H9 (cell line): ENCODE measurements around the gene KRT6B. TPM values are rescaled to one million over a fixed set of nuclear protein-coding genes. Genes with fewer than 3 reads are reported as not detected.
"Not testable (repeated sequence)": the region's sequence is repeated elsewhere in the genome, so short reads cannot be mapped to it uniquely, and the experiment has no call there.

ENCODE experiments used
- DNase-seq: peaks from one replicate; pipeline ENCODE4 v3.0.0-alpha.2; 2017
- H2AFZ ChIP-seq: one replicate; pipeline ENCODE4 v1.6.1; 2013; ENCODE audit warnings: mild to moderate bottlenecking, low read length, control low read depth, moderate library complexity
- H2AK5ac ChIP-seq: 2 replicates; pipeline ENCODE4 v1.6.1; 2013; ENCODE audit warnings: low read length, control low read depth, mixed read lengths; ENCODE audit not compliant: insufficient read length
- H2BK120ac ChIP-seq: one replicate; pipeline ENCODE4 v1.6.1; 2013; ENCODE audit warnings: low read depth, mild to moderate bottlenecking, low read length, control low read depth, inconsistent platforms; ENCODE audit not compliant: poor library complexity, severe bottlenecking
- H2BK12ac ChIP-seq: 2 replicates; pipeline ENCODE4 v1.6.1; 2013; ENCODE audit warnings: low read length, control low read depth, mixed read lengths, low read depth; ENCODE audit not compliant: insufficient read length
- H2BK15ac ChIP-seq: 2 replicates; pipeline ENCODE4 v1.6.1; 2013; ENCODE audit warnings: low read depth, low read length, control low read depth
- H2BK20ac ChIP-seq: one replicate; pipeline ENCODE4 v1.6.1; 2013; ENCODE audit warnings: low read depth, mild to moderate bottlenecking, low read length, control low read depth, inconsistent platforms; ENCODE audit not compliant: poor library complexity, severe bottlenecking
- H2BK5ac ChIP-seq: 2 replicates; pipeline ENCODE4 v1.6.1; 2013; ENCODE audit warnings: low read length, control low read depth, mixed read lengths; ENCODE audit not compliant: insufficient read length
- H3K14ac ChIP-seq: 2 replicates; pipeline ENCODE4 v1.6.1; 2013; ENCODE audit warnings: low read length, control low read depth; ENCODE audit not compliant: insufficient read depth
- H3K18ac ChIP-seq: 2 replicates; pipeline ENCODE4 v1.6.1; 2013; ENCODE audit warnings: low read depth, mild to moderate bottlenecking, mixed read lengths, low read length, control low read depth; ENCODE audit not compliant: insufficient read length
- H3K23ac ChIP-seq: 2 replicates; pipeline ENCODE4 v1.6.1; 2013; ENCODE audit warnings: low read length, control low read depth, mixed read lengths, low read depth; ENCODE audit not compliant: insufficient read length
- H3K23me2 ChIP-seq: 2 replicates; pipeline ENCODE4 v1.6.1; 2013; ENCODE audit warnings: low read depth, mild to moderate bottlenecking, mixed read lengths, low read length, control low read depth; ENCODE audit not compliant: insufficient read length, poor library complexity, severe bottlenecking
- H3K27ac ChIP-seq: 2 replicates; pipeline ENCODE4 v1.5.1; 2013; ENCODE audit warnings: low read length, control low read depth, mixed read lengths, low read depth; ENCODE audit not compliant: insufficient read length
- H3K27me3 ChIP-seq: 2 replicates; pipeline ENCODE4 v1.6.1; 2013; ENCODE audit warnings: low read length, control low read depth, inconsistent platforms; ENCODE audit not compliant: insufficient read depth
- H3K4ac ChIP-seq: 2 replicates; pipeline ENCODE4 v1.6.1; 2013; ENCODE audit warnings: low read depth, mild to moderate bottlenecking, control low read depth, inconsistent platforms, low read length, moderate library complexity
- H3K4me1 ChIP-seq: 2 replicates; pipeline ENCODE4 v1.6.1; 2013; ENCODE audit warnings: low read length, control low read depth, inconsistent platforms; ENCODE audit not compliant: insufficient read depth
- H3K4me2 ChIP-seq: 2 replicates; pipeline ENCODE4 v1.6.1; 2013; ENCODE audit warnings: low read length, control low read depth, mixed read lengths; ENCODE audit not compliant: insufficient read length, insufficient read depth
- H3K56ac ChIP-seq: 2 replicates; pipeline ENCODE4 v1.6.1; 2013; ENCODE audit warnings: low read depth, mild to moderate bottlenecking, mixed read lengths, low read length, control low read depth; ENCODE audit not compliant: insufficient read length
- H3K79me1 ChIP-seq: 2 replicates; pipeline ENCODE4 v1.6.1; 2013; ENCODE audit warnings: low read depth, mild to moderate bottlenecking, moderate library complexity, low read length, control low read depth, inconsistent platforms; ENCODE audit not compliant: insufficient read depth, poor library complexity, severe bottlenecking
- H3K79me2 ChIP-seq: 2 replicates; pipeline ENCODE4 v1.6.1; 2013; ENCODE audit warnings: low read length, control low read depth, inconsistent platforms; ENCODE audit not compliant: insufficient read depth
- H3K9ac ChIP-seq: 2 replicates; pipeline ENCODE4 v1.6.1; 2013; ENCODE audit warnings: low read length, control low read depth, mixed read lengths; ENCODE audit not compliant: insufficient read length; ENCODE audit errors: extremely low read depth
- H3K9me3 ChIP-seq: one replicate; pipeline ENCODE4 v1.6.1; 2013; ENCODE audit warnings: low read depth, low read length, inconsistent platforms; ENCODE audit not compliant: control insufficient read depth
- H3T11ph ChIP-seq: one replicate; pipeline ENCODE4 v1.6.1; 2013; ENCODE audit warnings: mild to moderate bottlenecking, low read length, control low read depth, inconsistent platforms
- H4K20me1 ChIP-seq: one replicate; pipeline ENCODE4 v1.6.1; 2013; ENCODE audit not compliant: control insufficient read depth, insufficient read length, insufficient read depth
- H4K5ac ChIP-seq: 2 replicates; pipeline ENCODE4 v1.6.1; 2013; ENCODE audit warnings: low read depth, mild to moderate bottlenecking, mixed read lengths, low read length, control low read depth; ENCODE audit not compliant: insufficient read length
- H4K8ac ChIP-seq: replicated peaks from 2 replicates; pipeline ENCODE4 v1.6.1; 2013; ENCODE audit warnings: low read length, control low read depth, mixed read lengths, low read depth; ENCODE audit not compliant: insufficient read length
- H4K91ac ChIP-seq: 2 replicates; pipeline ENCODE4 v1.6.1; 2013; ENCODE audit warnings: low read depth, mild to moderate bottlenecking, moderate library complexity, mixed read lengths, low read length, control low read depth; ENCODE audit not compliant: insufficient read length
- H3K27ac Mint-ChIP-seq, 3 experiments: 2 replicates in 2 of 3; 3 replicates in 1 of 3; pipeline ENCODE4 v1.8.0; 2020 to 2021; ENCODE audit warnings: mixed read lengths in 3 of 3, mild to moderate bottlenecking in 1 of 3, moderate library complexity in 1 of 3
- H3K27me3 Mint-ChIP-seq: 2 replicates; pipeline ENCODE4 v1.8.0; 2021; ENCODE audit warnings: low read depth, mild to moderate bottlenecking, moderate library complexity, mixed read lengths
- H3K36me3 Mint-ChIP-seq, 3 experiments: 2 replicates in 2 of 3; 3 replicates in 1 of 3; pipeline ENCODE4 v1.8.0; 2020 to 2021; ENCODE audit warnings: low read depth in 3 of 3, mixed read lengths in 3 of 3; ENCODE audit not compliant: insufficient read depth in 1 of 3
- H3K4me1 Mint-ChIP-seq, 2 experiments: 2 replicates each; pipeline ENCODE4 v1.8.0; 2020; ENCODE audit warnings: mixed read lengths in 2 of 2
- H3K4me3 Mint-ChIP-seq, 2 experiments: 2 replicates in 1 of 2; 3 replicates in 1 of 2; pipeline ENCODE4 v1.8.0; 2020 to 2021; ENCODE audit warnings: mild to moderate bottlenecking in 2 of 2, mixed read lengths in 2 of 2, moderate library complexity in 1 of 2
- H3K9me3 Mint-ChIP-seq, 2 experiments: 2 replicates in 1 of 2; 3 replicates in 1 of 2; pipeline ENCODE4 v1.8.0; 2020; ENCODE audit warnings: mild to moderate bottlenecking in 2 of 2, mixed read lengths in 2 of 2, moderate library complexity in 1 of 2
- CTCF ChIP-seq: fragments of 200-600 bp; sonication (generic); conservative IDR thresholded peaks from 3 replicates; pipeline ENCODE4 v1.8.0; 2021; ENCODE audit warnings: antibody characterized with exemption, mild to moderate bottlenecking
- WGBS: extraction: QIAGEN DNeasy Blood & Tissue Kit; methylation state at CpG from one replicate; pipeline ENCODE4 v1.1.7; 2013; ENCODE audit warnings: missing lambda C conversion rate, low lambda C conversion rate, mixed read lengths; ENCODE audit not compliant: insufficient read length; ENCODE audit errors: extremely low coverage; 5-methylcytosine and 5-hydroxymethylcytosine counted together
- total RNA-seq: library from RNA; stranded (reverse); gene quantifications from 2 replicates; pipeline ENCODE4 v1.2.1, GENCODE V29; 2021

The KRT6B gene
- total RNA-seq, 1 experiment from 2014 or later: not detected

- H3K27ac Mint-ChIP-seq: no peak overlapping the region
- H3K18ac ChIP-seq: no peak overlapping the region
- no peak overlapping the region for H2BK20ac ChIP-seq
These were observed 49.5 kb upstream of the KRT6B start for GRCh38 chr12:52501490-52501889.

DNA sequence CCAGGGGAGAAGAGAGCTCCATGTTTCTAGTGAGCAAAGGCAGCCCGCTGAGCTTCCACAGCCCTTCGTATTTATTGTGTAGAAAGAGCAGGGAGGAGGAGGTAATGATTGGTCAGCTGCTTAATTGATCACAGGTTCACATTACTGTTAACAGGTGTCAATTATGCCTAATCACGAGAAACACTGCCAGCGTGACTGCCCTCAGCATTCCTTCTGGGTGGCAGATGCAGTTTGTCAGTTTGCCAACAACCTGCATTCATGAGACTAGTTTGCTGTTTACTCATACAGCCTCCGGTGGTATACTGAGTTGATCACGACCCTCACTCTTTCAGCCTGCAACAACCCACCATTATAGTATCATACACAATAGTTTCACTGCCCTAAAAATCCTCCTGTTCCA is 48.6 kb upstream of the KRT6B start:
- peaks cover 18 to 24% of the 10 kb centered on the region in 2 experiments for H3K4me1 Mint-ChIP-seq
- H4K5ac ChIP-seq, H3K9ac ChIP-seq, H3K4me2 ChIP-seq, H3K27me3 ChIP-seq, H4K91ac ChIP-seq, H4K8ac ChIP-seq, DNase-seq, H2BK120ac ChIP-seq, H3K9me3 ChIP-seq, H3K56ac ChIP-seq, H3K4ac ChIP-seq, H2AFZ ChIP-seq, H3K36me3 Mint-ChIP-seq, H3K79me2 ChIP-seq, H4K20me1 ChIP-seq, H3K9me3 Mint-ChIP-seq, H3K27ac ChIP-seq, H3T11ph ChIP-seq, H3K4me3 Mint-ChIP-seq, H2AK5ac ChIP-seq, H3K14ac ChIP-seq, H3K27me3 Mint-ChIP-seq, H3K23ac ChIP-seq, H2BK5ac ChIP-seq, H3K27ac Mint-ChIP-seq, H3K4me1 ChIP-seq, H2BK15ac ChIP-seq, H3K79me1 ChIP-seq, H3K18ac ChIP-seq, H2BK20ac ChIP-seq, H3K23me2 ChIP-seq, H2BK12ac ChIP-seq: not testable (repeated sequence)
- no CpG with 5 or more reads among the region's 6 CpGs for WGBS

More at GRCh38 chr12:52501490-52501889, 49.5 kb upstream of the KRT6B start:
- Histone ChIP-seq H2BK12ac (no peak overlapping the region), H3K14ac (no peak overlapping the region), H4K20me1 (no peaks in the 10 kb centered on the region), H3K4me1 (no peaks in the 10 kb centered on the region), H3K23ac (no peak overlapping the region), H3K79me2 (no peaks in the 10 kb centered on the region), H4K8ac (no peak overlapping the region), H3K56ac (no peak overlapping the region), H3K9me3 (no peaks in the 10 kb centered on the region), H2AK5ac (no peak overlapping the region), H3K4me2 (no peak overlapping the region), H2BK5ac (no peak overlapping the region), H2BK15ac (no peak overlapping the region), H2AFZ (no peak overlapping the region), H3K79me1 (no peaks in the 10 kb centered on the region), H2BK120ac (no peak overlapping the region), H3K4ac (no peak overlapping the region), H3K27me3 (no peaks in the 10 kb centered on the region), H4K91ac (no peak overlapping the region), H4K5ac (no peak overlapping the region), H3K9ac (no peak overlapping the region), H3T11ph (no peak overlapping the region), H3K27ac (no peak overlapping the region), H3K23me2 (no peaks in the 10 kb centered on the region)
- Mint-ChIP-seq H3K36me3 (no peaks in the 10 kb centered on the region), H3K4me3 (no peak overlapping the region), H3K9me3 (0 out of 5 replicates have a peak, but pooled peaks cover 0 to 3% of the 10 kb centered on the region in 2 experiments), H3K4me1 (peaks cover 8 to 15% of the 10 kb centered on the region in 2 experiments), H3K27me3 (no peaks in the 10 kb centered on the region; the same call in 1 of the 2 replicates)
- whole genome bisulfite sequencing: no CpG with 5 or more reads among the region's 7 CpGs
- no peak for DNase-seq
- TF ChIP-seq CTCF: no peak
